ENCODE results near the gene SPRED2.

SPRED2 gene

GRCh38 chr2:65388051-65388531 is 44.3 kb downstream of the SPRED2 start:
- no peak for DNase-seq (ENCODE audit: low read depth)
- H3K4me3 ChIP-seq (ENCODE audit: low read length), result no peak overlapping the region
- TF ChIP-seq CTCF (conservative IDR thresholded peaks at IDR 0.05; ENCODE audit: low read depth, low read length), result no peak

DNA sequence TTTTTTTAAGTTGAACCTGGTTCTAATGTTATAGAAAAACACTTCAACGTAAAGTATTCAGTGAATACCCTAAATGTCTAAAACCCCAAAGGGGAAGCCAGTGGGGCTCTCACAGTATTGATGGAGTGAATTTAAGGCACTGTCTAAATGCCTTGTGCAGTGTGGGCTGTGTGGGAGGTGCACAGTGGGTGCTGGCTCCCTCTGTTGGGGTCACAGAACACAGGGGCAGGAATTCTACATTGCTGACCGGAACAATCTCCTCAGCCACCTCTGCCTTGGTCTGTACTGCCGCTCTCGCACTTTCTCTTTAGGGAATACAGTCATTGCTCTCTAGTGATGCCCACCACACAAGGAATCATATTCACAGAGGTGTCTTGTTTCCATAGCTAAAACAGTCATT is 45.4 kb downstream of the SPRED2 start:
- no peak for DNase-seq (ENCODE audit: low read depth)
- no peak overlapping the region for H3K4me3 ChIP-seq (ENCODE audit: low read length)
- TF ChIP-seq CTCF (conservative IDR thresholded peaks at IDR 0.05; ENCODE audit: low read depth, low read length), result peak; percentile 7

- DNase-seq (ENCODE audit: low read depth), result no peak
- no peak overlapping the region for H3K4me3 ChIP-seq (ENCODE audit: low read length)
- TF ChIP-seq CTCF (conservative IDR thresholded peaks at IDR 0.05; ENCODE audit: low read depth, low read length), result no peak
These were observed 46.1 kb downstream of the SPRED2 start for GRCh38 chr2:65386344-65386743.

DNA sequence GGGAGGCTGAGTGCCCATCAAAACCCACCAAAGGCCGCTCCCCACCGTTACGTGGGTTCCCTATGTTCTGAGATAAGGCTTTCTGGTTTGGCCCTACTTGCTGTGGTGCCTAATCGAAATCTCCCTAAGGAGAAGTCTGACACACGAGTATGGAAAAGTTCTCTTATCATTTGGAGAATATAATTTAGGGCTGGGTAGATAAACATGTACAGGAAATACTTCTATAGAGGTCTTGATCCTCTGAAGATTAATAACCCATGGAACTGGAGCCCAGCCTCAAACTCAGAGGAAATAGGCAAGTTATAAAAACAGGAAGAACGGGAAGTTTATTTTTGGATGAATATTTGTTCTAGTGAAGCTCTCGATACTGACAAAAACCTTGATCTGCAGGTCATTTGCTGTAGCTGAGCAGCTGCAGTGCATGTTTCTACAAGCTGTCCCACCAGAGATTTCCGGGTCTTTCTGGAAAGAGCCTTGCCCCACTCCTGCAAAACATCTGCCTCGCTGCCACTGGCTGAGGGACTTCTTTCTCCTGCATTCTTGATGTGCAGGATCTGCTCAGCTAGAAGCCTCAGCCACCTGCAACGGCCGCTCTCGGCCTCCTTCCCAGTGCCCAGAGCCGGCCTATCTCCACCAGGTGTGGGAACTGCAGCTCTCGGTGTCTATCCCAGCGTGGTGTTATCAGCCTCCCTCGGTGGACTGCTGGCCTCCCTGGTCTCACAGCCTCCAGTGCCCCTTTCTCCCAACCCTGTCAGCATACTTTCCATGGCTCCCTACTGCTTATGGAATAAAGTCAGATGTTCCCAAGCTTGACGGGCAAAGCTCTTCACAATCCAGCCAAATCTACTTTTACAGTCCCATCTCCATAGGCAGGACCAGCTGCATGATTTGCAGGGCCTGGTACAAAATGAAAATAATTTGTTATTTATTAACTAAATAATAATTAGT is 48.6 kb downstream of the SPRED2 start:
- H3K4me3 ChIP-seq (ENCODE audit: low read length), result no peak overlapping the region
- DNase-seq (ENCODE audit: low read depth), result no peak
- no peak for TF ChIP-seq CTCF (conservative IDR thresholded peaks at IDR 0.05; ENCODE audit: low read depth, low read length)

DNA sequence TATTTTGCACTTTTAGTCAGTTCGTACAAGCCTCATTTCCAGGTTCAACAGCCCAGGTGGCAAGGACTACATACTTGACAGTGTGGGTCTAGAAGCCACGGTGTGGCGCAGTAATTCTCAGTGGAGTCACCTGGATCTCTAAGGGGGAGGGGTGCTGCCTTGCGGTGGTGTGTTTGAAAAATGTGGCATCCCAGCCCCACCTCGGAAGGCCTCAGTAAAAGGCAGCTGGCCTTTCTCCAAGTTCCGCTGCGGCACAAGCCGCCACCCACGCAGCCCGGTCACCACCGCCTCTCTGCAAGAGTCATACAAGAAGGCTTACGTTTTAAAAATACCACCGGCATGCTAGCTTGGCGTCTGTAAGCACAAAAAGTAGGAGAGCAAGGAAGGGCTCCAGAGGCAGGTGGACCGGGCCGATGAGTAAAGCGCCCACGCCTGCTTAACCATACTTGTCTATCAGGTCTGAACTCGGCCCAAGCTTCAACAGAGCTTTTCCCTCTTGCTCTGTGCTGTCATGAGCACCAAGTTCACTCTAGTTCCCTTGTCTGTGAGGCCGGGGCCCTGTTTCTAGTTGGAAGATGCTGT is 49.5 kb downstream of the SPRED2 start:
- peak; percentile 80 for DNase-seq (ENCODE audit: low read depth)
- peak overlapping the region; percentile 4 for H3K4me3 ChIP-seq (ENCODE audit: low read length)
- no peak for TF ChIP-seq CTCF (conservative IDR thresholded peaks at IDR 0.05; ENCODE audit: low read depth, low read length)

GRCh38 chr2:65382323-65382722 is 50.1 kb downstream of the SPRED2 start:
- TF ChIP-seq CTCF (conservative IDR thresholded peaks at IDR 0.05; ENCODE audit: low read depth, low read length), result no peak
- DNase-seq (ENCODE audit: low read depth), result no peak
- no peak overlapping the region for H3K4me3 ChIP-seq (ENCODE audit: low read length)

Data from retinal pigment epithelial cell (primary cell).